M059J (cell line): ENCODE measurements around the gene MAPK7. TPM values are rescaled to one million over a fixed set of nuclear protein-coding genes. Genes with fewer than 3 reads are reported as not detected.
"Not testable (repeated sequence)": the region's sequence is repeated elsewhere in the genome, so short reads cannot be mapped to it uniquely, and the experiment has no call there.

Experiments
- DNase-seq: peaks from one replicate; pipeline ENCODE4 v3.0.0-alpha.2; 2012; ENCODE audit warnings: low read depth
- total RNA-seq: library from RNA; depleted of rRNA; stranded (reverse); fragments of >200 nt; shearing (Covaris generic); gene quantifications from 2 replicates; pipeline ENCODE4 v1.2.3, GENCODE V29; 2014

MAPK7 gene
- total RNA-seq, 1 experiment from 2014 or later = 25.3 TPM

DNA sequence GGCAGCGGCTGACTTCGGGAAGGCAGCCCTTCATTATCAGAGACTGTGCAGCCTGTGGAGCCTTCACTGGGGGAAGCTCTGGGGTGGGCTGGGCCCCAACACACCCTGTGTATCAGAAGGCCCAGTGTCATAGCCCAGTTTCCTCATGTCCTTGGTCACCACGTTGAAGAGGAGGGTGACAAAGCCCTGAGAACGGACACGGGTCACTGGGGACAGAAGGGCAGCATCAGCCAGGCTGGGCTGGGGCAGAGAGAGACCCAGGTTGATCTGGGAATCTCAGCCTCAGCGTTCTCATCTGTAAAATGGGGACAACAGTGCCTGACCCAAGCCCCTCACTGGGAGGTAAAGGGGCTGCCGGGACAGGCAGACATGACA lies 35.1 kb upstream of the MAPK7 start:
- DNase-seq = no peak

GRCh38 chr17:19343671-19344151 lies 34.6 kb upstream of the MAPK7 start:
- no peak for DNase-seq

DNA sequence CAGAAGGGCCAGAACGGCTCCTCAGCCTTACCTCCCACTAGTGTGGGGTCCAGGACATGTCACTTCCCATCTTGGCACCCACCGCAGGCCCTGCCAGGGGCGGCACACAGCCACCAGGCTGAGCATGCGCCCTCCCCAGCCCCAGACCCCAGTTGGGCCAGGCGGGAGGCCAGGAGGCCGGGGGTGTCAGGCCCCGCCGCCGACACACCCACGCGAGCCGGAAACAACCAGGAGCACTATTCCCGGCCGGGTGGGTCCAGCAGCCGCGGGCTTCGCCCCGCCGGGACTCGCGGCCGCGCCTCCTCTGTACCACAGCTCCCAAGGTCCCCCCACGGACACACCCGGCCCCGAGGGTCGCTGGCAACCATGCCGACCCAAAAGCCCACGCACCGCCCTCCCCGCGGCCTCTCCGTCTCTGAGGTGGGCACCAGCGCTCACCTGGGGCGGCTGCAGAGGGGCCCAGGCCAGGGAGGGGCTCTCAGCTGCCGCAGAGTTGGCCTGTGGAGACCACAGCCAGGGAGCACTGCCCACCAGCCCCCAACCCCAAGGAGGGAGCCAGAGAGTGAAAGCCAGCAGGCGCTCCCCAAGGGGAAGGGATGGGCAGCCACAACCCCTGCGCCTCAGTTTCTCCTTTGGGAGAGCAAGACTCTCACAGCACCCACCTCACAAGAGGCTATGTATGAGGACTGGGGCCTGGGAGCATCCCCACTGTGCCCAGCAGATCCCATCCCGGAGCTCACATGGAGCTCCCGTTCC lies 33.8 kb upstream of the MAPK7 start:
- no peak for DNase-seq

DNA sequence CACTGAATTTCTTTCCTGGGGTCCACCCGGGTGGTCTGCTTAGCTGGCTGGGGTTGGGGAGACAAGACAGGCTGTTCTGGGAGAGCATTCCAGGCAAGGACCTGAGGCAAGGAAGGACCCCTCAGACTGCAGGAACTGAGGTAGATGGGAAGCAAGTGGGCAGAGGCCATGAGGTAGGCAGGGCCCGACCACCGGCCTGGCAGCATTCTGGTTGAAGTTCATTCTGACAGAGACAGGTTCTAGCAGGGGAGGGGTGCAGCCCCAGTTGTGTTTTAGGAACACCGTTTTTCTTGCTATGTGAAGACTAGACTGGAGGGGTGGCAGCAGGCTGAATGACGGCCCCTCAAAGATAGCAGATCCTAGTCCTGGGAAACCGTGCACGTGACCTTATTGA lies 33.2 kb upstream of the MAPK7 start:
- DNase-seq = no peak

- DNase-seq = no peak
Observed at GRCh38 chr17:19345486-19346350, 32.6 kb upstream of the MAPK7 start.

DNA sequence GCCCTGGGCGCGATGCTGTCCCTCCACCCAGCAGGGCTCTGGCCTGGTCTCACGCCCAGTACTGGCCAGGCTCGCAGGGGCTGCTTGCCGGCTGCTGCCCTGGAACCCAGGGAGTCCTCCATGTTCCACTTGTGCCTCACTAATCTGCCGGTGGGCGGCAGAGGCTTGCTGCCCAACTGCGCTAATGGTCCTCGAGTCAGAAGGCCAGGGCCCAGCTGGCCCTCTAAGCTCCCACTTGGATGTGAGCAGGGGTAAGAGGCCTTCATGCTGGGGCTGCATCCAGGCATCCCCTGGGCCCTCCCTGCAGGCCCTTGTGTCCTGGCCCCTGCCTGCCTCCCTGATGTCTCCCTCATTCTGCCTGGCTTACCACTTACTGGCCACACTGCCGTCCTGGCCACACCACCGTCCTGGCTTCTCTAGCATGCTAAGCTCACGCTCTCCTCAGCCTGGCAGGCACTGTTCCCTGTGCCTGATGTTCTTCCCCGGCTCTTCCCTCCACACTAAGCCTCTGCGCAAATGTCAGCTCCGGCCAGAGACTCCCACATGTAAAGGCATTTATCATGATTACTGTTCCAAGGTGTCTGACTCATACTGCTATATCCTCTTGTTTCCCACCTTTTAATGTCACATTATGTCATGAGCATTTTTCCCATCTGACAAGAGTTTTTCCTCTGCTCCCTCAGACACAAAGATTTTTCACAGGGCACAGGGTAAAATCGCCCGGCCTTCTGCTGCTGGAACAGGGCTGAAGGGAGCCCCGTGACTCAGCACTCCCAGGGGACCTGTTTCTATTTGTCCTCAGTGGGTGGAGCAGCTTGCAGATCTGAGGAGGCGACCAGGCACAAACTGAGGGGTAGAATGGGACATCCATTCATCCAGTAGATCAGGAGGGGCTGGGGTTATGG lies 31.7 kb upstream of the MAPK7 start:
- DNase-seq = peak; percentile 86

DNA sequence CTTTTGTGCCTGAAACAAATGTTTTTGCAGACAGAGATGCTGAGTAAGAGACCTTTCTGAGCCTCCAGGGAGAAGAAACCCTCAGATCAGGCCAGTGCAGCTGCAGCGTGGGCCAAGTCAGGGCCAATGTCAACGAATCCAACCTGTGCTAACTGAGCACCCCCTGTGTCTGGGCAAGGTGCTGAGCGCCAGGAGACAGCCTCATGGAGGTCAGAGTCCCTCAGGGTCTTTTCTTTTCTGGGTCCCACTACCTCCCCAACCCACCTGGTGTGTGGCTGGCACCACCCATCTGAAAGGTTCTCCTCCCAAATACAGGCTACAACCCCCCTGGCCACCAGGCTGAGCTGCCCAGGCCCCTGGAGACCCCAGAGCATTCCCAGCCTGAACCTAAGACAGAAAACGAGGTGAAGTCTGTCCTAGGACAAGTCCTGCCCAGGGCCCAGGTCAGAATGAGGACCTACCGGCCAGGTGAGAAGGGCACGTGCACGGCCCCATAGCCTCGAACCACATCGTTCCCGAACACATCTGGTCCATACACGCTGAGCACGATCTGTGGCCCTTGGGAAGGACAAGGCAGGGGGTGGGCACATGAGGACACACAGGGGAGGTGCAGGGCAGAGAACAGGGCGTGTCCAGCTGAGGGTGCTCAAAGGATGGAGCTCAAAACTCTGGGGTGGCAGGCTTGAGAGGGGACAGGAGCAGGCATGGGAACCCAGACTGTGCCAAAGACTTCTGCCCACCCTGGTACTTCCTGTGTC lies 30.8 kb upstream of the MAPK7 start:
- no peak for DNase-seq

- DNase-seq = no peak
Observed at GRCh38 chr17:19348081-19348650, 30.1 kb upstream of the MAPK7 start.

DNA sequence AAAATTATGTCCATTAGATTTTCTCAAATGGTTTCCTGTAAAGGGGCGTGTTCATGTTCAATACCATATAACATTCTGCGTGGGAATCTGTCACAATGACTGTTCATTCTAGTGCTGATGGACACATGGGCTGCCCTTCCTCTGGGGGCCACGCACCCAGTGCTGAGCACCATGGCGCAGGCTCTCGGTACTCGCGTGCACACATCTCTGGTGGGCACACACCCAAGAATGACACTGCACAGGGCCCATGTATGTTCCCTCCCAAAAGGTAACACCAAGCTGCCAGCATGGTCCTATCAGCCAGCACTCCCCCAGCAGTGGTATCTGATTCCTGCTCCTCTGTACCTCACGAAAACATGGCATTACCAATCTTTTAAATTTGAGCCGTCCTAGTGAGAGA lies 29.5 kb upstream of the MAPK7 start:
- DNase-seq = no peak

GRCh38 chr17:19353401-19353800 lies 24.9 kb upstream of the MAPK7 start:
- DNase-seq = not testable (repeated sequence)

GRCh38 chr17:19354748-19355147 lies 23.6 kb upstream of the MAPK7 start:
- no peak for DNase-seq

GRCh38 chr17:19357351-19357750 lies 20.9 kb upstream of the MAPK7 start:
- no peak for DNase-seq

GRCh38 chr17:19357761-19358160 lies 20.5 kb upstream of the MAPK7 start:
- DNase-seq = no peak

- DNase-seq = no peak
Observed at GRCh38 chr17:19359151-19359550, 19.1 kb upstream of the MAPK7 start.

DNA sequence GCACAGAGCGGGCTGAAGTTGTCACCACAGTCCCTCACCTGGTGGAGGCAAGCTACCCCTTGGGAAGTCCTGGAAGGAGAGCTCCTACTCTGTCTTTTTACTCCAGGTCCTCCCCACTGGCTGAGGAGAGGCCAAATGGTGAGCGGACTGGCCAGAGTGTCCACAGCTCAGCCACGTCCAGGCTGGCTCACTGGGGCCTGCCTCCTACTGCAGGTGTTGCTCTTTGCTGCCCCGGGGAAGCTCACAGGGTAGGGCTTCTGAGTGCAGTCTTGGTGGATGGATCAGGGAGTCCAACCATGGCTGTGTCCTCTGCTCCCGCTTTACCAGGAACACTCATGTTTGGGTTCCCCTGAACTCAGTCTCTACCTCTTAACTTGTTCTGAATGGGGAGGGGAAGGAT lies 18.4 kb upstream of the MAPK7 start:
- no peak for DNase-seq

- DNase-seq = no peak
Observed at GRCh38 chr17:19360772-19361171, 17.5 kb upstream of the MAPK7 start.

DNA sequence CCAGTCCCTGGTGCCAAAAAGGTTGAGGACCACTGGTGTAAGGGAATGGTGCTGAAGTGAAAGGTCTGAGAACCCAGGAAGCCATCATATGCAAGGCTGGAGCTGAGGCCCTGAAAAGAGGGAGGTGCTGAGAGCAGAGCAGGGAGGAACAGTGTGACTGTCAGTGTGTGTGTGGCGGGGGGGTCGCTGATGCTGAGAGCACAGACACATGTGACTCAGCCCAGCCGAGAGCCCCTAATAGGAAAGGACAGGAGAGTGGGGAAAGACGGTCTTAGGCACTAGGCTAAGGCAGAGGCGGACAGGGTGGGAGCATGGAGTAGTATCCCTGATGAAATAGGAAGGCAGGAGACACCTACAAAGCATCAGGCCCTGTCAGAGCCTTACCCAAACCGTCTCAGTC lies 17.0 kb upstream of the MAPK7 start:
- DNase-seq = no peak

- DNase-seq = no peak
Observed at GRCh38 chr17:19361944-19362276, 16.4 kb upstream of the MAPK7 start.

DNA sequence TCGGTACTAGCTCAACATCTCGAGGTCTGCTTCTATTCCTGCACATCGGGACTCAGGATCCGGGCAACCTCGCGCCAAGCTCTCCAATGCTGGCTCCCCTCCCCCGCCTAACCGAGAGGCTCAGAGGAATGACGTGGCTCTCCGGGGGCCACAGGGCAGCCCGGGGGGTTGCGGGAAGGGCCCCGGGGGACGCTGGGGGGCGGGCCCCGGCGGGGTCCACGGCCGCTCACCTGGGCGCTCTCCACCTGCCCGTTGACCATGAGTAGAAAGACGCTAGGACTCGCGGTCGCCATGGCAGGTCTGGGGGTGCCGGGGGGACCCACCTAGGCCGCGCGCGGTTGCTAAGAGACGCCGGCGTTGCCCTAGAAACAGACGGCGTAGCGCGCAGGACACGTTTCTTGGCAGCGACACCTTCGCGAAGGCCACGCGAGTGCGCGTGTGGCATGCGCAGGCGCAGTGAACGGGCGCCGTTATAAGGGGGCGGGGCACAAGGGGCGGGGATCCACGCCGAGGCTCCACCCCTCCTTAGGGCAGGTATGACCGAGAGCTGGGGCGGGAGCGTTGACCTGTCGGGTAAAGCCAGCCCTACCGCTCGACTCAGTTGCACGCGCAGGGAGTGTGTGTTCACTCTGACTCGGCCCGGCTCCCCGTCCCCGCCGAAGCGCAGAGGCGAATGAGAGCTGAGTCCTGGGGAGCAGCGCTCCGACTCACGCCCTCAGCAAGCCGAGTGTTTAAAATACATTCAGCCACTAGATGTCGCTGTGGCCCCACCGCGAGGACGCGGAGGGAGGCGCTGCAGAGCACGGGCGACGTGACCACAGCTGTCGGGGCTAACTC lies 15.8 kb upstream of the MAPK7 start, which contains the start of gene B9D1:
TSS of gene B9D1 (minus strand) at position 447 of the 837 bp plus-strand sequence. CDS start at position 293, 154 bp downstream.
- DNase-seq = peak; percentile 87

DNA sequence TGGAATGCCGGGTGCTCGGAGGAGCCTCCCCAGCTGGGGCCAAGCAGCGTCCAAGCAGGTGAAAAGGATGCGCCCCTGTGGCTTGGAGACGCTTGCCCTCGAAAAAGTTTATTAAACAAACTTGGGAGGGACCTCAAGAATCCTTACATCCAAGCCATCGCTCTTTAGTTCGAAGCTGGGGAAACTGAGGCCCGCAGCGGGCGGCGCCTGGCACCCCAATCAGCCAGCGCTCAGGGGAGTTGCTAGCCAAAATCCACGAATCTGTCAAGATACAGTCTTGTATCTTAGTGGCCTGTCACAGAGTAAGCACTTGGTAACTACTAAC lies 15.2 kb upstream of the MAPK7 start:
- no peak for DNase-seq
